SU-DHL-6 (cell line): Measurements from ENCODE around the gene SGCD.

ENCODE experiments used
- CTCF ChIP-seq: fragments of 200-600 bp; sonication (generic); IDR thresholded peaks from one replicate; pipeline ENCODE4 v1.5.1; 2017; ENCODE audit warnings: antibody characterized with exemption, mild to moderate bottlenecking, low read length, moderate library complexity; ENCODE audit not compliant: insufficient read depth, poor library complexity, severe bottlenecking
- EZH2phosphoT487 ChIP-seq: fragments of 200-600 bp; sonication (generic), shearing (Covaris generic); conservative IDR thresholded peaks from 2 replicates; pipeline ENCODE4 v1.6.1; 2018; ENCODE audit warnings: mild to moderate bottlenecking, antibody characterized with exemption, low read length, moderate library complexity, mixed read lengths

- TF ChIP-seq CTCF (no peak), EZH2phosphoT487 (no peak)
Measured at GRCh38 chr5:156528673-156529072, 201.7 kb downstream of the SGCD start.
